Osteocyte (in vitro differentiated cells): Measurements from ENCODE around the gene HFE. TPM values are rescaled to one million over a fixed set of nuclear protein-coding genes. Genes with fewer than 3 reads are reported as not detected.

ENCODE experiments used
- DNase-seq: peaks from one replicate; pipeline ENCODE4 v3.0.0; 2021; ENCODE audit warnings: mixed read lengths; ENCODE audit not compliant: unreplicated experiment; ENCODE audit errors: extremely low spot score
- H3K27ac Mint-ChIP-seq: one replicate; pipeline ENCODE4 v1.8.0; 2021; ENCODE audit warnings: mild to moderate bottlenecking, mixed read lengths; ENCODE audit not compliant: unreplicated experiment
- H3K27me3 Mint-ChIP-seq: one replicate; pipeline ENCODE4 v1.8.0; 2021; ENCODE audit warnings: mixed read lengths; ENCODE audit not compliant: unreplicated experiment
- H3K36me3 Mint-ChIP-seq: one replicate; pipeline ENCODE4 v1.8.0; 2021; ENCODE audit warnings: mixed read lengths; ENCODE audit not compliant: unreplicated experiment
- H3K4me1 Mint-ChIP-seq: one replicate; pipeline ENCODE4 v1.8.0; 2021; ENCODE audit warnings: mixed read lengths; ENCODE audit not compliant: unreplicated experiment
- H3K4me3 Mint-ChIP-seq: one replicate; pipeline ENCODE4 v1.8.0; 2021; ENCODE audit warnings: mild to moderate bottlenecking, moderate library complexity, mixed read lengths; ENCODE audit not compliant: unreplicated experiment
- H3K9me3 Mint-ChIP-seq: one replicate; pipeline ENCODE4 v1.8.0; 2021; ENCODE audit warnings: mixed read lengths; ENCODE audit not compliant: unreplicated experiment
- total RNA-seq: library from RNA; stranded (reverse); gene quantifications from 2 replicates; pipeline ENCODE4 v1.2.1, GENCODE V29; 2021
- TF ChIP-seq, protein P1 (sequence below): fragments of 200-600 bp; sonication (generic); IDR thresholded peaks from 2 replicates; pipeline ENCODE4 v1.5.0; 2021; ENCODE audit warnings: antibody characterized with exemption, mild to moderate bottlenecking, moderate library complexity

The HFE gene
- total RNA-seq, 1 donor from 2014 or later, result 6.2 TPM

DNA sequence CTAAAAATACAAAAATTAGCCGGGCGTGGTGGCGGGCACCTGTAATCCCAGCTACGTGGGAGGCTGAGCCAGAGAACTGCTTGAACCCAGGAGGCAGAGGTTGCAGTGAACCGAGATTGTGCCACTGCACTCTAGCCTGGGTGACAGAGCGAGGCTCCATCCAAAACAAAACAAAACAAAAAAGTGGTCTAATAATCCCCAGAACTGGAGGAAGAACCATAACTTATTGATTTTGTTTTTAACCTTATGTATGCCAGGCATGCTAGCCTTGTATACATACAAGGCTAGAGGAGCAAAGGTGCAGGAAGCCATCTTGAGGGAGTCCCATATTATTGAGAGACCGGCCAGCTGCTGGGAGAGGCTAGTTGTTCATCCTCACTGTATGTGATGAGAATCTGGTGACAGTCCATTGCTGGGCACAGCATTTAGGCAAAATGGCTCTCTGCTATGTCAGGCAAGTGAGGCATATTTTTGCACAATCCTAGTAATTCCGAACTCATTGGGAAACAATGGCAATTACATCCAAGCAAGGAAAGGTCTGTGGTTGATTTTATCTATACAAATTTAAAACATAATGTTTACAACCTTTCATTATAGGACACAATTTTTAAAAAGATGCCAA is 18.0 kb downstream of the HFE start:
- Mint-ChIP-seq H3K9me3 (no peaks in the 10 kb centered on the region), H3K27me3 (no peaks in the 10 kb centered on the region), H3K27ac (no peak overlapping the region), H3K4me1 (peaks cover 18% of the 10 kb centered on the region), H3K36me3 (no peaks in the 10 kb centered on the region), H3K4me3 (no peak overlapping the region)
- DNase-seq, result no peak
- TF ChIP-seq, protein P1, sequence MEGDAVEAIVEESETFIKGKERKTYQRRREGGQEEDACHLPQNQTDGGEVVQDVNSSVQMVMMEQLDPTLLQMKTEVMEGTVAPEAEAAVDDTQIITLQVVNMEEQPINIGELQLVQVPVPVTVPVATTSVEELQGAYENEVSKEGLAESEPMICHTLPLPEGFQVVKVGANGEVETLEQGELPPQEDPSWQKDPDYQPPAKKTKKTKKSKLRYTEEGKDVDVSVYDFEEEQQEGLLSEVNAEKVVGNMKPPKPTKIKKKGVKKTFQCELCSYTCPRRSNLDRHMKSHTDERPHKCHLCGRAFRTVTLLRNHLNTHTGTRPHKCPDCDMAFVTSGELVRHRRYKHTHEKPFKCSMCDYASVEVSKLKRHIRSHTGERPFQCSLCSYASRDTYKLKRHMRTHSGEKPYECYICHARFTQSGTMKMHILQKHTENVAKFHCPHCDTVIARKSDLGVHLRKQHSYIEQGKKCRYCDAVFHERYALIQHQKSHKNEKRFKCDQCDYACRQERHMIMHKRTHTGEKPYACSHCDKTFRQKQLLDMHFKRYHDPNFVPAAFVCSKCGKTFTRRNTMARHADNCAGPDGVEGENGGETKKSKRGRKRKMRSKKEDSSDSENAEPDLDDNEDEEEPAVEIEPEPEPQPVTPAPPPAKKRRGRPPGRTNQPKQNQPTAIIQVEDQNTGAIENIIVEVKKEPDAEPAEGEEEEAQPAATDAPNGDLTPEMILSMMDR, result no peak

DNA sequence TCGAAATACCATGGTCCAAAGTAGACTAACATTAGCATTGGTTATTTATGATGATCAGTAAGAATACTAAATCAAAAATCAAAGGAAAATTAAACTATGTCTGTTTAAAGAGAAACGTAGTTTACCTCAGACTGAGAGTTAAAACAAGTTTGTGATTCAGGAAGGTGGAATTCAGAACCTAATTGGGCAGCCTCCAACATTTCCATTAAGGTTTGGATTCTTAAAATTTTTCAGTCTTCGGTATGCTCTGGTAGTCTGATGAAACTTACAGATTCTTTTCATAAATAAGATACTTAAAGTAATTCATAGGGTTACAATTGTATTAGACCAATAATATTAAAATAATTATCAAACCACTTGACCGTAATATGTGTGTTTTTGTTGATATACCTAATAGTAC is 18.6 kb downstream of the HFE start:
- no peaks in the 10 kb centered on the region for H3K9me3 Mint-ChIP-seq
- H3K36me3 Mint-ChIP-seq, result no peaks in the 10 kb centered on the region
- peaks cover 18% of the 10 kb centered on the region for H3K4me1 Mint-ChIP-seq
- H3K27ac Mint-ChIP-seq, result no peak overlapping the region
- TF ChIP-seq, protein P1, result no peak
- no peaks in the 10 kb centered on the region for H3K27me3 Mint-ChIP-seq
- DNase-seq, result no peak
- H3K4me3 Mint-ChIP-seq, result no peak overlapping the region

DNA sequence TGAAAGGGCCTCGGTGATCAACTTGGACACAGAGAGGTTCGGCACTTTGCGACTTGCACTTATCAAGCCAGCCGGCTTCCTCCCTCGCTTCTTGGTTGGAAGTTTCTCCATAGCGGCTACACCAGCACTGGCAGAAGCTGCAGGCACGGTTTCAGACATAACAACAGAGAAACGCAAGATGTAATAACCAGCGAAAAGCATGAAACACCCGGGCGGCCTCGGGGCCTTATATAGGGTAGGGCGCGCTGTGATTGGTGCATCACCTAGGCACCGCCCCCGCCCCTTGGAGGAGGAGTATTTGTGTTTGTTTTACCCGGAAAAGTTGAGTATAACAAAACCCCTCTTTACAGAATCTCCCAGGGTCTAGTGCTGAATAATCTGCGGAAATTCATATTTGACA is 20.7 kb downstream of the HFE start:
- Mint-ChIP-seq H3K27ac (no peak overlapping the region), H3K27me3 (no peaks in the 10 kb centered on the region), H3K4me1 (peaks cover 12% of the 10 kb centered on the region), H3K36me3 (no peaks in the 10 kb centered on the region), H3K9me3 (no peaks in the 10 kb centered on the region), H3K4me3 (no peak overlapping the region)
- TF ChIP-seq, protein P1, result no peak
- DNase-seq, result no peak

DNA sequence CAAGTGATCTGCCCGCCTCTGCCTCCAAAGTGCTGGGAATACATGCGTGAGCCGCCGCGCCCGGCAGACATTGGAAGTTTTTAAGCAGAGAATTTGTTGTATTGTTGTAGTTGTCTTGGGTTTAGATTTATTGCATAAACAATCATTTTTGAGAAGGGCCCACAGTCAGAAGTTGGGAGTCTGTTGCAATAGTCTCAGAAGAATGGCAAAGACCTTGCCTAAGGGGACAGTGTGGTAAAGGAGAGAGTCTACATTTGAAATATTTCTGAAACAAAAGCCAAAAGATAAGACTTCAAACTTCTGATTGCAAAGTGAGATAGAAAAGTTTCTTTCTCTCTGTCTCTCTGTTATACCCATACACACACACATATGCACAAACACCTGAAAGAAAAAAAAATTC is 22.5 kb downstream of the HFE start:
- H3K9me3 Mint-ChIP-seq, result no peaks in the 10 kb centered on the region
- no peak overlapping the region for H3K27ac Mint-ChIP-seq
- TF ChIP-seq, protein P1, result no peak
- H3K36me3 Mint-ChIP-seq, result no peaks in the 10 kb centered on the region
- H3K4me1 Mint-ChIP-seq, result no peaks in the 10 kb centered on the region
- no peaks in the 10 kb centered on the region for H3K27me3 Mint-ChIP-seq
- no peak for DNase-seq
- H3K4me3 Mint-ChIP-seq, result no peak overlapping the region

DNA sequence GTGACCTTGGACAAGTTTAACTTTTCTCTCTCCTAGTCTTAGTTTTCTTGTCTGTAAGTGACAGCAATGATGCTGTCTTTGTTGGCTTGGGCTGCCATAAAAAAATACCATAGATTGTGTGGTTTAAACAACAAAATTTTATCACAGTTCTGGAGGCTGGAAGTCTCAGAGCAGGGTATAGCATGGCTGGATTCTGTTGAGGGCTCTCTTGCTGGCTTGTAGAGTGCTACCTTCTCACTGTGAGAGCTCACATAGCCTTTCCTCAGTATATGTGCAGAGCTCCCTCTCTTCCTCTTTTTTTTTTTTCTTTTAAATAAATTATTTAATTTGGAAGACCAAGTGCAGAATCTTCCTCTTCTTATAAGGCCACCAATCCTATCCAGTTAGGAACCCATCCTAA is 26.3 kb downstream of the HFE start:
- no peak overlapping the region for H3K4me3 Mint-ChIP-seq
- H3K4me1 Mint-ChIP-seq, result no peaks in the 10 kb centered on the region
- H3K27ac Mint-ChIP-seq, result no peak overlapping the region

More for the DNA sequence above, 26.3 kb downstream of the HFE start:
- Mint-ChIP-seq H3K36me3 (no peaks in the 10 kb centered on the region), H3K27me3 (no peaks in the 10 kb centered on the region), H3K9me3 (no peaks in the 10 kb centered on the region)
- no peak for DNase-seq
- TF ChIP-seq, protein P1, result no peak
